ENCODE data around the gene KERA.

KERA gene

DNA sequence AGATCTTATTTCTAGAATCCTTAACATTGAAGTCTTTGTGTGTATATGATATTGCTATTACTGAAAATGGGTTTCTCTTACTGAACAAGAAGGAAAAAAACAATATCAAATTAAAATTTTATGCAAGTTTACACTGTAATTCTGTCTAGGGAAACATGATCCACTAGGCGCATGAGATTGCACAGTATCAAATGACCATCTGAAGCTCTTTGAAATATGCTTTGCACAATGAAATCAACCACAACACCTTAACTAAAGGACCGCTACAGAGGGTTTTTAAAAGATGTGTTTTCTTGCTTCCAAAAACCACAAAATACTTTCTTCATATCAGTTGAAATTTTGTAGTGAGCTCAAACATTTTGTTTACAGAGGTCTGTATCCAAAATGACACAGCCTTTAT, 15.1 kb upstream of the KERA start:
- no peak for DNase-seq

GRCh38 chr12:91070936-91071335, 13.1 kb upstream of the KERA start:
- no peak for DNase-seq

- no peak for DNase-seq
These were observed 7.6 kb upstream of the KERA start for GRCh38 chr12:91065396-91065795.

DNA sequence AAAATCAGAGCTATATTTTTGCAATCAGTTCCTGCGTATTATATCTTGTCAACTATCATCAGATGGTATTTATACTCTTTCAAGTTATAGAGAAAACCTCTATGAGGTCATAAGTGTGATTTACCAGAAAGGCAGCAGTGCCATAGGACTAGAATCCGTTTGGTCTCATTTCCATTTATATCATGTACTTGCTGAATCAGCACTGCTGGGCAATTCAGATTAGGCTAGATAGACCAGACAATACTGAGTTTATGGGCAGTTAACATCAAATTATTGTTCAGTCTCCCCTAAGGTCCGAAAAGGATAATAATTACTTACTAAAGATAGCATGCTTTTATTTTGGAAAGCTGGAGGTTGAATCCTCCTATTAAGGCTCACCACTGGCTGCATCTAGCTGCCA, 6.8 kb upstream of the KERA start:
- no peak for DNase-seq

DNA sequence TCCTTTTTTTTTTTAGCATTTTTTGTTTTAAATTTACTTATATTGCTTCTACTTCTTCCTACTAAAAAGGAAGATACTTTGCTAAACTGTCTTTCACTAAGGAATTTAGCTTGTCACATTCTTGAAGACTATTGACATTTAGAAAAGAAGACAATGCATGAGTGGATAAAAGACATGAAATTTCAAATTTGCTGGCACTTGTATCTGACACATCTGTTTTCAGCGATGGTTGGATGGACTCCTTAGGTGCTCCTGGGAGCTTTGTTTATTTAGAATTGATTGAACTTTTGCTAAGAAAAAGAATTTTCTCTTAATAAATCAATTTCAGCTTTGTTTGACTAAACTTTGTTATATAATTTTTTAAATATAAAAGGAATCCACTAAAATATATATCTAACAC, 3.3 kb upstream of the KERA start:
- no peak for DNase-seq

GRCh38 chr12:91059211-91059610, 1.4 kb upstream of the KERA start:
- no peak for DNase-seq

DNA sequence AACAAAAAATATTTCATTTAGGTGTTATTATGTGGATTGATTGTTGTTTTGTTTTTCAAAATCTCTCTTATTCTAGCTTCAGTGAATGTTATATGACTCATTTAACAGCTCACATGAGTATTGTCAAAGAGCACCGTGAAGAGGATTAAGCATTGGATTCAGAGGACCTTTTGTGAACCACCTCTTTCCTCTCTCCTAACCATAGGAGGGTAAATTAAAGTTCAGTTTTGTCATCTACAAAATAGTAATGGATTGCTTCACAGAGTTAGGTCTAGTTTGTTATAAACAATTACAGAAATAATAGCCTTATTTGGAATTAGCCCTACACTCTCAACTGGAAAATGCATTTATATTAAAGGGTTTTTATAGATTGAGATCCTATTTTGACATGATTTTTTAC, 962 bp upstream of the KERA start:
- DNase-seq, result no peak

- DNase-seq, result no peak
These were observed 1.3 kb downstream of the KERA start for GRCh38 chr12:91056488-91056887.

GRCh38 chr12:91055976-91056375, 1.8 kb downstream of the KERA start:
- no peak for DNase-seq

DNA sequence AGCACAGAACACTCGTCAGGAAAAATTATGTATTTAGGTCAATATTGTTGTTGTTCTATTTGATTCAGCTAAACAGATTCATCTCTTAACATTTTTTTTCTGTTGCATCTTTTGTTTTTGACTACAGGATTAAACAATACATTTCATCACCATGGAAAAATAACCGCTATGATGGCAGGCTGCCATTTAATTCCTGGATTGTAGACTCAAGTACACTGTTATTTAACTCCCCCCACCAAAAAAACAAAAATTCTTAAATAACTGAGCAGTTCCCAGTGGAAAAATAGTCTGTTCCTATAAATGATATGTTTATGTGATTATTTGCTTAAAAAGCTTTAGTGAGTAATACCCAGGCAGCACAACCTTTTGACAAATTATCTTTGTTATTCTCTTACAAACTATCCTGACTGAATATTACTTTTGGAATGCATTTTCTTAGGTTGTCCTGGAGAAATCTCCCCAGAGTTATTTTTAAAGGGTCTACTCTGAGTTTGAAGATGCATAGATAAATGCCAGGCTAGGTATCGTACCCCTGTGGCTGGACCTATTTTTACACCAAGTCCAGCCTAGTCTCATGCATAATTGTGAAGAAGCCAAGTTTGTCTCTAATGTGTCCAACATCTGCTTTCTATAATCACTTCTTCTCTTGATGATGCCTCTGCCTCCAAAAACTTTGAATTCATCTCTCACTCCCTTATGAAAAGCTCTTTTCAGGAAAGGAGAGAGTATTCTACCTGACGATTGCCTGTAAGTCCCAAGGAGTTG, 3.7 kb downstream of the KERA start:
- no peak for DNase-seq

GRCh38 chr12:91052026-91052425, 5.8 kb downstream of the KERA start:
- DNase-seq, result no peak

GRCh38 chr12:91044586-91044985, 13.2 kb downstream of the KERA start:
- DNase-seq, result no peak

DNA sequence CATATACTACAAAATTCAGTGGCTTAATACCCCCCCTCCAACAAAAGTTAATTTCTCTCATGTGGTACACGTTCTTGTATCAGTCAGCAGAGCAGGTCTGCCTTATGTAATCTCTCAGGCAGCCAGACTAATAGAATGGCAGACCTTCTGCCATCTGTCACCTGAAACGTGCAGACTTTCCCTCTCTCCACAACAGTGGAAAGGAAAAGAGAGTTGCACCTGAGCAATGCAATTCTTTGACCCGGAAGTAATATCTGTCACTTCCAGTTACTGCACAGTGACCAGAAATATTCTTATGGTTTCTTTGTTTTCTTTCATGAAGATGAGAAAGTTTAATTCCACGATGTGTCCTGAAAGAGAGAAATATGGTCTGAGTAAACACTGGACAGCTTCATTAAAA, 14.4 kb downstream of the KERA start:
- DNase-seq, result no peak

GRCh38 chr12:91040096-91040755, 17.6 kb downstream of the KERA start:
- no peak for DNase-seq

- no peak for DNase-seq
These were observed 20.5 kb downstream of the KERA start for GRCh38 chr12:91037276-91037675.

GRCh38 chr12:91033251-91033650, 24.6 kb downstream of the KERA start:
- no peak for DNase-seq

DNA sequence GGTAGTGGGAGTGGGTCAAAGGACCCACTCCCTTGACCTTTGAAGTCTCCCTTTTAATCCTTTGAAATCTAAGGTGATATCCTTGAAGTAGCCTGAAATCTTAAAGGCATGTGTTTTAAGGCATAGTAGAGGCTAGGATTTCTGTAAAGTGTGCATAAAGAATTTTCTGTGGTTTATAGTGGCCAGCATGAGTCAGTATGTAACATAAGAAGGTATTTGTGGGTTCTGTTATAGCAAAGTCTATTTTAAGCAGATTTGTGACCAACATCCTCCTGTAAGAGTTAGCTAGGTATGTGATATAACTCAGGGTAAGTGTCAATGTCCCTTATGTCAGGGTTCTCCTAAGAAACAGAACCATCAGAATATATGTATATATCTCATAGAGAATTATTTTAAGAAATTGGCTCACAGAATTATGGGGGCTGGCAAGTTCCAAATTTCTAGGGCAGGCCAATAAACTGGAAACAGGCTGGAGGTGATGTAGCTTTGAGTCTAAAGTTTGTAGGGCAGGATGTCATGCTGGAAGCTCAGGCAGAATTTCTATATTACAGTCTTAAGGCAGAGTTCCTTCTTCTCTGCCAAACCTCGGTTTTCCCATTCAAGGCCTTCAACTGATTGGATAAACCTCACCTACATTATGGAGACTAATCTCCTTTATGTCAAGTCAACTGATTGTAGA, 34.4 kb downstream of the KERA start:
- DNase-seq, result no peak

- DNase-seq, result no peak
These were observed 36.7 kb downstream of the KERA start for GRCh38 chr12:91021076-91021475.

GRCh38 chr12:91019455-91019854, 38.4 kb downstream of the KERA start:
- no peak for DNase-seq

- no peak for DNase-seq
These were observed 40.1 kb downstream of the KERA start for GRCh38 chr12:91017511-91018263.

- DNase-seq, result no peak
These were observed 40.8 kb downstream of the KERA start for GRCh38 chr12:91017043-91017442.

GRCh38 chr12:91009319-91009950, 48.4 kb downstream of the KERA start:
- DNase-seq, result no peak
